HTERT RPE-1 (cell line): ENCODE results near the gene NUTM2D.
"Not testable (repeated sequence)": the region's sequence is repeated elsewhere in the genome, so short reads cannot be mapped to it uniquely, and the experiment has no call there.

Experiments used
- in situ Hi-C: fragments of 300-500 bp; cut with MboI; formaldehyde crosslinking; loops from 4 replicates; pipeline ENCODE4 v1.14.3; 2020; ENCODE audit warnings: low sequenced_read_pairs

The NUTM2D gene

DNA sequence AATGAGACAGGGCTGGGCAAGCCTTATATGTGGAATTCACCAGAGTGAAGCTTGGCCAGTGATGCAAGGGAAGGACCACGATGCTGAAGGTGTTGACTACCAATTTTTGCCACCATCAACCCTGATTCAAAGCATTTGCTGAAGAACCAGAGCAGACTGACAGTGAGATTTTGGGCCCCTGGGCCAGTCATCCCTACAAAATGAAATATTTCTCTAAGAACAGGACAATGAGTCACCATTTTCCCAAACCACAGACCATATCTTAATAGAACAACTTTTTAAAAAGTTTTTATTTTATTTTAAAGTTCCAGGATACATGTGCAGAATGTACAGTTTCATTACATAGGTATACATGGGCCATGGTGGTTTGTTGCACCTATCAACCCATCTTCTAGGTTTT lies 16.5 kb downstream of the NUTM2D start:
- in situ Hi-C loops, result not testable (repeated sequence)

DNA sequence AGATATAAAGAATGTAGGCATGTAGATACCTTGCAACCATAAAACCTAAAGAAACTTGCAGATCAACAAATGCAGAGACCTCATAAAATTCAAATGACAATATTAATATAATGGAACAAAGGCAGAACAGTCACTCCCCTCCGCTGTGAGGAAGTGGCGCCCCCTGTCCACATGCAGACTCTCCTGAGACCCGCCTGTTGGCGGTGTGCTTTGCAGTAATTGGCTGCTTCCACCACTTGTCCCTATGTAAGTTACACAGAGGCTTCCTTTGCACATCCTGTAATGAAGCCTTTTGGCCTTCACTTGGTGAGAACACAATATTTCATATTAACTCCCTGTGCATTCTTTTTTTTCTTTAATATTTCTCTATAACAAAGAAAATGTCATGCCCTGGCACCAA lies 21.6 kb downstream of the NUTM2D start:
- in situ Hi-C loops, result not testable (repeated sequence)

- in situ Hi-C loops, result not testable (repeated sequence)
Measured at GRCh38 chr10:87383149-87383857, 25.8 kb downstream of the NUTM2D start.

GRCh38 chr10:87384283-87384682 lies 26.7 kb downstream of the NUTM2D start:
- in situ Hi-C loops, result not testable (repeated sequence)

- in situ Hi-C loops, result not testable (repeated sequence)
Measured at GRCh38 chr10:87385762-87386360, 28.3 kb downstream of the NUTM2D start.

DNA sequence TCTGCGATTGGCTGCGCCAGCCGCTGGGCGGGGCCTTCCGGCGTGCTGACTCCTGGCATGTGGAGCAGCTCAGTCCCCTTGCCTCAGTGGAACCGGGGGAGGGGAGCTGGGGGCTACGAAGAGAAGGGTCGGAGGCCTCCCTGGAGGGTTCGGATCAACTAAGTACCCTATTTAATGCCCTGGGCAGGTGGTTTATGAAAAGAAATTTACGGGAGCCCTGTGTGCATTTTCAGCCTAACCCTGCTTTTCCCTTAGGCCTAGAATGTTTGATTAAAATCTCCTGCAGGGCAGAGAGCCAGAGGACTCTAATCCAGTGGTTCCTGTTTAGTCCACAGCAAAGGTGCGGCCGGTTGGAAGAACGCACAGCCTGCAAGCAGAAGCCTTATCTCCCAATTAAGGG lies 33.8 kb downstream of the NUTM2D start:
- in situ Hi-C loops, result not testable (repeated sequence)

GRCh38 chr10:87396206-87396605 lies 38.7 kb downstream of the NUTM2D start:
- in situ Hi-C loops, result not testable (repeated sequence)

GRCh38 chr10:87398436-87398835 lies 40.9 kb downstream of the NUTM2D start:
- in situ Hi-C loops, result not testable (repeated sequence)

DNA sequence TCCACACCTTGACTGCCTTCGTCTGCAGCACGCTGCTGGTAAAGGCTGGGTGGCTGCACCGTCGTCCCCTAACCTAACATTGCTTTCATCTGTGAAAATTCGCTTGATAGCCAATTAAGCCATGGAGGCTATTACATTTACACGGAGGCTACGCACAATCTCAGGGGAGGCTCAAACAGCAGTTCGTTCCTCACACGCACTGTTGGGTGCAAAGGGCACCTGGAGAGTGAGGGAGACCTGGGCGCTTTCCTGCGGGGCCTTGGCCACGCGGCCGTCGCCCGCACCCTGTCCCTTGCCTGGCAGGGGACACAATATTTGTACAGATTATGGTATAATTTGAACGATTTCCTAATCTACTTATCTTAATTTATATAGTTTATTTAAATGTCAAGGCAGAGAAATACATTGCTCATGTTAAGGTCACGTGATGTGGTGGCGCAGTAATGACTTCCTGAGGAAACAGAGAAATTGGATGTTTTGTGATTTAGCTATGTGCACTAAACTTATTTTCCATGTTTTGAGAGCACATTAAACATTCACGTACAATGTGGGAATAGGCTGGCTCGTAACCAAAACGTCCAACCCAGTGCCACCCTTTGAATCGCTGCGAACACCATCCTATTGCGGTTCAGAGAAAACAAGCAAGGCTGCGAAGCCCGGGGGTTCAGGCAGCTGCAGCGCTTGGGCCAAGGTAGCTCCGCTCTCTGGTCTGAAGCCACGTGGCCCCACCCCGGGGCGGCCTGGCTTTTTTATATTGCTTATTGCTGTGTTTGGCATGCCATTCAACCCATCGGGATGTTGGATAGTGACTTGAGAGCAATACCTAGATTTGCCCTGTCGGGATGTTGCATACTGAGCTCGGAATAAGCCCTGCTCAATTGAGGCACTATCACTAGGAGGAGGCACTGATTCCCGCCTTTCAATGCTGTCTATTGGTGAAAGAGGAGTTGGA lies 50.2 kb downstream of the NUTM2D start:
- in situ Hi-C loops, result not testable (repeated sequence)

DNA sequence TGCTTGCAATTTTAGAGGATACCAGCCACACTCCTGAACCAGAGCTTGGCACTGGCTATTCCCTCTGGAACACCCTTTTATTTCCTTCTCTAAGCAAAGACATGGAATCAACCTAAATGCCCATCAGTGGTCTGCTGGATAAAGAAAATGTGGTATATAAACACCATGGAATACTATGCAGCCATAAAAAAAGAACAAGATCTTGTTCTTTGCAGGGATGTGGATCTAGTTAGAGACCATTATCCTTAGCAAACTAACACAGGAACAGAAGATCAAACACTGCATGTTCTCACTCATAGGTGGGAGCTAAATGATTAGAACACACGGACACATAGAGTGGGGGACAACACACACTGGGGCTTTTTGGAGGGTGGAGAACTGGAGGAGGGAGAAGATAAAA lies 56.4 kb downstream of the NUTM2D start:
- in situ Hi-C loops, result not testable (repeated sequence)
